ENCODE data around the gene FAM78A.

Gene FAM78A

DNA sequence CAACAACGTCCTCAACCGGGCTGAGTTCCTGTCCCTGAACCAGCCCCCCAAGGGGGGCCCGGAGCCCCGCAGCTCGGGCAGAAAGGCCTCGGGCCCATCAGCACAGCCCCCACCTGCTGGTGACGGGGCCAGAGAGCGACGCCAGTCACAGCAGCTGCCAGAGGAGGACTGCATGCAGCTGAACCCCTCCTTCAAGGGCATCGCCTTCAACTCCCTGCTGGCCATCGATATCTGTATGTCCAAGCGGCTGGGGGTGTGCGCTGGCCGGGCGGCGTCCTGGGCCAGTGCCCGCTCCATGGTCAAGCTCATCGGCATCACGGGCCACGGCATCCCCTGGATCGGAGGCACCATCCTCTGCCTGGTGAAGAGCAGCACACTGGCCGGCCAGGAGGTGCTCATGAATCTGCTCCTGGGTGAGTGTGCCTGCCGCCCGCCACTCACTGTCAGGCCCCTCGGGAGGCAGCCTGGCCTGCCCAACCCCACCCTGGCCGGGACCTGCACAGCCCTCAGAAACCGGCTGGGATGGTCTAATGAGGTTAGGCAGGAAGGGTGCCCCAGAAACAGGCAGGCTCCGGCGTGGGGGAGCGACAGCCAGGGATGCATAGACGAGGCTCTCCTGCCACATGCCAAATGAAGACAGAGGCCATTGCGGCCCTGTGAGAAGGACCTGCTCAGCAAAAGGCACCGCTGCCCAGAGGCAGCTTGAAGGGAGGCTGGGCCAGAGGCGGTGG is 13.9 kb upstream of the FAM78A start:
- Histone ChIP-seq H3K9me2 (replicated peaks; ENCODE audit: insufficient read depth, low read length) (no peaks in the 10 kb centered on the region), H3K27ac (ENCODE audit: low read depth, low read length) (no peak overlapping the region), H4K20me1 (ENCODE audit: low read depth, low read length) (no peaks in the 10 kb centered on the region), H2AFZ (ENCODE audit: low read depth, low read length, severe bottlenecking) (no peak overlapping the region), H3K4me3 (ENCODE audit: insufficient read depth, low read length, poor library complexity, severe bottlenecking) (no peak overlapping the region), H3K9me3 (ENCODE audit: insufficient read depth, low read length) (no peaks in the 10 kb centered on the region), H3K27me3 (ENCODE audit: low read length) (no peaks in the 10 kb centered on the region), H3K36me3 (ENCODE audit: low read length) (no peaks in the 10 kb centered on the region), H3K9ac (ENCODE audit: low read length) (no peak overlapping the region), H3K79me2 (ENCODE audit: insufficient read depth, low read length) (no peaks in the 10 kb centered on the region), H3F3A (ENCODE audit: insufficient read depth) (no peaks in the 10 kb centered on the region), H3K4me2 (ENCODE audit: low read depth, low read length, poor library complexity, severe bottlenecking) (no peak overlapping the region)
- TF ChIP-seq, protein P1, sequence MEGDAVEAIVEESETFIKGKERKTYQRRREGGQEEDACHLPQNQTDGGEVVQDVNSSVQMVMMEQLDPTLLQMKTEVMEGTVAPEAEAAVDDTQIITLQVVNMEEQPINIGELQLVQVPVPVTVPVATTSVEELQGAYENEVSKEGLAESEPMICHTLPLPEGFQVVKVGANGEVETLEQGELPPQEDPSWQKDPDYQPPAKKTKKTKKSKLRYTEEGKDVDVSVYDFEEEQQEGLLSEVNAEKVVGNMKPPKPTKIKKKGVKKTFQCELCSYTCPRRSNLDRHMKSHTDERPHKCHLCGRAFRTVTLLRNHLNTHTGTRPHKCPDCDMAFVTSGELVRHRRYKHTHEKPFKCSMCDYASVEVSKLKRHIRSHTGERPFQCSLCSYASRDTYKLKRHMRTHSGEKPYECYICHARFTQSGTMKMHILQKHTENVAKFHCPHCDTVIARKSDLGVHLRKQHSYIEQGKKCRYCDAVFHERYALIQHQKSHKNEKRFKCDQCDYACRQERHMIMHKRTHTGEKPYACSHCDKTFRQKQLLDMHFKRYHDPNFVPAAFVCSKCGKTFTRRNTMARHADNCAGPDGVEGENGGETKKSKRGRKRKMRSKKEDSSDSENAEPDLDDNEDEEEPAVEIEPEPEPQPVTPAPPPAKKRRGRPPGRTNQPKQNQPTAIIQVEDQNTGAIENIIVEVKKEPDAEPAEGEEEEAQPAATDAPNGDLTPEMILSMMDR (IDR thresholded peaks at IDR 0.05; ENCODE audit: insufficient read depth, low read length, poor library complexity, severe bottlenecking) = no peak
- TF ChIP-seq EZH2phosphoT487 (conservative IDR thresholded peaks at IDR 0.05; ENCODE audit: low read length) = no peak

DNA sequence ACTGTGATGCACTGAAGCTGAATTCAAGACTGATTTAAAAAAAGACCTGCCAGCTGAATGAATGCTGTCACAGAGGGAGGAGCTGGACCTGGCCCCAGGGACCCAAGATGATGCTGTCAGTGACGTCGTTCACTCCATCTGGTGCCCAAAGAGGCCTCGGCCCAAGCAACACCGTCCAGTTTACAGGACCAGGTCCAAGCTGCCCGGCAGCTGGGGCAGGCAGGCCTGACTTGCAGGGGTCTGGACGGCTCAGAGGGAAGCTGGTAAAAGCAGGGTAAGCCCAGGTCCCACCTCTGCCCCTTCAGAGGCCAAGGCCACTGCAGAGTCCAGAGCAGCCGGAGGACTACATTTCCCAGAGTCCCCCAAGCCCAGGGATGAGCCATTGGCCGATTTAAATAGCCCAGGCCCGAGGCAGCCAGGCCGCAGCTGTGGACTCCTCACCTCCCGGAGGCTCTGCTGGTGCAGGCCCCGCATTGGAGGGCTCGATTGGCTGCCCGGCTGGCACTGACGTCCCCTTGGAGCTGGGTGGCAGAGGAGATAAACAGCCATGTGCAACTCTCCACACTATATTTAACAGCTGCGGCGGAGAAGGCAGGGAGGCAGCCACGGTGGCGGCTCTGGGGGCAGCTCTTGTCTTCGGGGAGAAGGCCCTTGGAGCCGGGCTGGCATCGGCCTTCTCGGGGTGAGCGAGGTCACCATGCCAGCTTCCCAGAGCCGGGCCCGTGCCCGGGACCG is 13.2 kb upstream of the FAM78A start, which contains the start of gene PLPP7:
TSS of gene PLPP7 (plus strand) at position 423 of the 735 bp plus-strand sequence. CDS start at position 698, 275 bp downstream.
- Histone ChIP-seq H4K20me1 (ENCODE audit: low read depth, low read length) (no peaks in the 10 kb centered on the region), H3K36me3 (ENCODE audit: low read length) (no peaks in the 10 kb centered on the region), H3F3A (ENCODE audit: insufficient read depth) (no peaks in the 10 kb centered on the region), H3K9me3 (ENCODE audit: insufficient read depth, low read length) (no peaks in the 10 kb centered on the region), H3K27ac (ENCODE audit: low read depth, low read length) (no peak within 1 kb of the TSS), H3K4me3 (ENCODE audit: insufficient read depth, low read length, poor library complexity, severe bottlenecking) (no peak within 1 kb of the TSS), H3K9ac (ENCODE audit: low read length) (no peak within 1 kb of the TSS), H3K4me2 (ENCODE audit: low read depth, low read length, poor library complexity, severe bottlenecking) (no peak within 1 kb of the TSS), H3K27me3 (ENCODE audit: low read length) (no peaks in the 10 kb centered on the region), H3K9me2 (replicated peaks; ENCODE audit: insufficient read depth, low read length) (no peaks in the 10 kb centered on the region), H3K79me2 (ENCODE audit: insufficient read depth, low read length) (no peaks in the 10 kb centered on the region), H2AFZ (ENCODE audit: low read depth, low read length, severe bottlenecking) (no peak within 1 kb of the TSS)
- TF ChIP-seq, protein P1 (IDR thresholded peaks at IDR 0.05; ENCODE audit: insufficient read depth, low read length, poor library complexity, severe bottlenecking) = no peak
- no peak for TF ChIP-seq EZH2phosphoT487 (conservative IDR thresholded peaks at IDR 0.05; ENCODE audit: low read length)

DNA sequence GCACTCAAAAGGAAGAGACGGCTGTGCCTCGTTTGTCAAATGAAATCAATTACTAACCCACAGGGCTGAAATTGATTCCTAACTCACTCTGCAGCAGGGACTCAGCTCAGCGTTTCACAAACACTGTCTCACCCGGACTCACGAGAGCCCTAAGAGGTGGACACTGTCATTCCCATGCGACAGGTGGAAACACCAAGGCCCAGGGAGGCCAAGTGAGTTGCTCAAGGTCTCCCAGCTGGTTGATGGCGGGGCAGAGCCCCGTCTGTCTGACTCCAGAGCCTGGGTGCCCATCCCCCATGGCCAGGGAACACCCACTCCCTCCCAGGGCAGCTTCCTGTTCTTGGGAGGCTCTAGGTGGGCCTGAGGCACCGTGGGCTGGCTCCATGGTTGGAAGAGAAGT is 11.9 kb upstream of the FAM78A start:
- Histone ChIP-seq H3K27ac (ENCODE audit: low read depth, low read length) (no peak overlapping the region), H2AFZ (ENCODE audit: low read depth, low read length, severe bottlenecking) (no peak overlapping the region), H4K20me1 (ENCODE audit: low read depth, low read length) (no peaks in the 10 kb centered on the region), H3K9ac (ENCODE audit: low read length) (no peak overlapping the region), H3K9me2 (replicated peaks; ENCODE audit: insufficient read depth, low read length) (no peaks in the 10 kb centered on the region), H3K36me3 (ENCODE audit: low read length) (no peaks in the 10 kb centered on the region), H3K9me3 (ENCODE audit: insufficient read depth, low read length) (no peaks in the 10 kb centered on the region), H3K79me2 (ENCODE audit: insufficient read depth, low read length) (no peaks in the 10 kb centered on the region), H3F3A (ENCODE audit: insufficient read depth) (no peaks in the 10 kb centered on the region), H3K27me3 (ENCODE audit: low read length) (no peaks in the 10 kb centered on the region), H3K4me2 (ENCODE audit: low read depth, low read length, poor library complexity, severe bottlenecking) (no peak overlapping the region), H3K4me3 (ENCODE audit: insufficient read depth, low read length, poor library complexity, severe bottlenecking) (no peak overlapping the region)
- TF ChIP-seq EZH2phosphoT487 (conservative IDR thresholded peaks at IDR 0.05; ENCODE audit: low read length) = no peak
- TF ChIP-seq, protein P1 (IDR thresholded peaks at IDR 0.05; ENCODE audit: insufficient read depth, low read length, poor library complexity, severe bottlenecking) = no peak
